Measurements from ENCODE around the gene ARHGEF40.
A peak's percentile ranks its signal among the peaks of the same experiment; 100 is the strongest.

The ARHGEF40 gene

DNA sequence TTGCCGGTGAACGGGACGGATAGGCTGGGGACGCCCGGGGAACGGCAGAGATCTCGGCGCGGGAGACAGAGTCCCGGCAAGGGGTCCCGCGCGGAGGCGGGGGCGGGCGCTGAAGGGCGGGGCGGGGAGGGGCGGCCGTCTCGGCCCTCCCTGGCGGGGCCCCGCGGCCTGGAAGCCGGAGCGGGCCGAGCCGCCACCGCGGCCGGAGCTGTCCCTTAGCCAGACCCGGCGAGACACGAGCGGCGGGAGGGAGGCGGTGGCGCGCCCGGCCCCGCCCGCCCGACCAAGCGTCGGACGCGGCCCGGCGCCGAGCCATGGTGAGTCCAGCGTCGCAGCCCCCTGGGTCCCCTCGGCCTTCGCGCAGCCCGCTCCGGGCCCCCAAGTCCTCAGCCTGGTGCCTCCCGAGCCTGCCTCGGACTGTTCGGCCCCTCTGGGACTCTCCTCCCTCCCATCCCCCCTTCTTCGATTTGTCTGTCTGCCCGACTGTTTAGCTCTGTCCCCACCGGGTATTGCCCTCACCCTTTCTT lies at the start of gene ARHGEF40:
Gene ARHGEF40, plus strand, starts transcription at position 222 of the 527 bp plus-strand sequence. Its CDS starts 93 bp downstream, at position 315.
- peak; percentile 28 for DNase-seq

DNA sequence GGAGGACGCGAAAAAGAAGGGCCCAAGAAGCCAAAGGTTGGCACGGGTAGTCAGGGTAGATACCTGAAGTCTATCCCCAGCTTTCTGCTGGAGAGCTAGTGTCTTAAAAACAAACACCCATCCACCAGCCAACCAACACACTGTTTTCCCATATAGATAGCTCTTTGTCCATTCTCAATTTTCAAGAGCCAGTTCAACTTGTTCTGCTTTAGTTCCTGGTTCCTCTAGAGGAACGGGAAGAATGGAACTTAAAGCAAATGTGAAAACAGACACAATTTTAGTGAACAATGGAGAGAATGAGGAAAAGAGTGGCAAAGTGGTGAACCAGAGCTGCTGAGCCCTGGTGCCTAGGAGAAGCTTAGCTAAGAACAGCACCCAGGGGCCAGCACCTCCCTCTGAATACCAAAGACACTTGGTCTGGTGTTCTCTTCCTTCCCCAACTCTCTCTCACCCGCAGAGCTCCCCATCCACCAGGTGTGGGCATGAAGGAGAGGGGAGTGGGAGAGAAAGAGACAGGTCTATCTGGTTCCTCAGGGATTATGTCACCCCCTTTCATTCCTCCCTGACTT lies 49.0 kb upstream of the ARHGEF40 start:
- no peak for DNase-seq

DNA sequence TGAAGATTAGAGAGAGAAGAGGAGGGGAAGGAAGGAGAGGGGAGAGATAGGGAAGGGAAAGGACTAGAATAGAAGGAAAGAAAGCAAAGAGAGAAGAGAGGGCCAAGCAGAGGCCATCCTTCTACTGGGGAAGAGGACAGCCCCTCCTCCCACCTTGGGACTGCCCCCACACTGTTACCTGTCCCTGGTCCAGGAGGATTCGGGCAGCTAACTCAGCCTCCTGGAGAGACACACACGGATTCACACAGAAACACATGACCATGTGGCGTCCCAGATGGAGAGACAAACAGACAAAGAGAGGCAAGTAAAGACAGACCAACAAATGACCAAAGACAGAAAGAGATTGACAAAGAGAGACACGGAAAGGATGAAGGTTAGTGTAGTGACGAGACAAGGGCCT lies 47.4 kb upstream of the ARHGEF40 start:
- no peak for DNase-seq

DNA sequence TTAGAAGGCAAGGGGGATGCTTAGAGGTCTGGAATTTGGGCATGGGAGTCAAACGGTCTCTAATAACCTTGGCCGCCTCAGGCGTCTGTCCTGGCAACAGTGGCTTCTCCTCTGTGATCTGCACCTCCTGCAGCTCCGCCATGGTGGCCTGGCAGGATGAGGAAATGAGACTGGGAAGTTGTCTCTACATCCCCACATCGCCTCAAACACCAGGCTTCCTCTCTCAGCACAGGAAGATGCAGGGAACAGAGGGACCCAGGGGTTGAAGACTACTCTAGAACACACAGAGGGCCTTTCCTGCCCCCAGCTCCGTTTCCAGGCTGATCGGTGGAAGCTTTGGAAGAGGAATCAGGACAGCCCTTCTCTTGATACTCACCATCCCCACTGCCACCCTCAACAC lies 46.9 kb upstream of the ARHGEF40 start:
- DNase-seq = no peak

DNA sequence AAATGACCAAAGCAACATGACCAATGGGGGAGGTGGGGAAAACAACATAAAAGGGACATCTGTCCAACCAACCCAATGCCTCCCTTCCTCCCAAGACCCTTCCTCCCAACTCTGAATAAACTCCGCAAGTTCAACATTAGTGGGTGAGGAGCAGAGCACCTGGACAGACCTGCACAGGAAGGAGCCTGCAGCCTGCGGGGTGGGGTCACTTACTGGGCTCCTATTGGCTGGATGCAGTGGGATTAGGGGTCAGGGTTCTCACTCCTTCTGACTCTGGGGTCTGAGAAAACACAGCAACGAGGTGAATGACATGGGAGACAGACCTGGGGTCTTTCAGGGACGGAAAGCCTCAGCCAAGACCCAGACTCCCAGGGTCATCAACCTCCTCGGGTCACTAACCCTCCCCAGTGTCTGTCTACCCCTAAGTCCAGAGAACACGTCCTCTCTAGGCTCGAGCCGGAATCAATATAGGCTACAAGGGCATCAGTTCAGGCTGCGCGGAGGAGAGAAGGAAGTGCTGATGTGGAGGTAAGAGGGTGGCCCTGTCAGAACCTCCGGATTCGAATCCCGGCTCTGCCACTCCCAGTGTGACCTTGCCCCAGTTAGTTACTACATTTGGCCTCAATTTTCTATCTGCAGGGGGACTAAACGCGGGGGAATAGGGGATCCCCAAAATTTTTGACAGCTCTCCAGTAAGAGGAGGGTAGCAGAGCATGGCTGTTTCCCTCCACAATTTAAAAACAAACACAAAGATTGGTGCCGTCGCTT lies 46.1 kb upstream of the ARHGEF40 start:
- no peak for DNase-seq

DNA sequence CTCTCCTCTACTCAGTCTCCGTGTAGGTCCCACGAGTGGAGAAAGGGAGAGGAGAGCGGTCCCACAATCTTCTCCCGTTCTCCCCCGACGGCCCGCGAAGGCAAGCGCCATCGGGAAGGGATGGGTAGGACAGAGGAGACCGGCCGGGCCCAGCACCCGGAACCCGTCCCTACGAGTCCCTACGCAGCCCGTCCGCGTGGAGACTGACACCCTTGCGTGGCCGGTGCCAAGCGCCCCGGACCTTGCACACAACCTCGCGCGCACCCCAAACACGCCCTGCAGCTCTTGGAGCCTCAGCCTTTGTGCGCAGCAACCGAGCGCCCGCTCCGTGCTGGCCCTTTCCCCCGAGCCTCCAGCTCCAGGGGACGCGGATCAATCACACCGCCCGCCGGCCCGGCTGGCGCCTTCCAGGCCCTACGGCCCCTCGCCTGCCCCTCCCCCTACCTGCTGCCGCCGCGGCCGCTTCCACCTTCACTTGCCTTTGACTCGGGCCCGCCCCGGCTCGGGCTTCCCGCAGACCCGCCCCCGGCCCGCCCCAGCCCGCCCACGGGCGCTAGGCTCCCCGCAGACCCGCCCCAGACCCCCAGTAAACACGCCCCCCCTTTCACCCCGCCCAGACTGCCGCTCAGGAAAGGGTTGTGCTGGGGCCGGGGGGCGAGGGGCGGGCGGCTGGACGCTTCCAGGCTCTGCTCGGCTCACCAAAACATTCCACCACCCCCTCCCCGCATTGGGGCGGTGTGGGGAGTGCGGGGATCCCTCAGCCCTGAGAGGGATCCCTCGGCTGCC lies 45.3 kb upstream of the ARHGEF40 start, which contains the start of gene NDRG2:
Gene NDRG2, minus strand, starts transcription at position 477 of the 786 bp plus-strand sequence. CDS start 1,746 bp downstream, outside the sequence.
- peak; percentile 8 for DNase-seq

DNA sequence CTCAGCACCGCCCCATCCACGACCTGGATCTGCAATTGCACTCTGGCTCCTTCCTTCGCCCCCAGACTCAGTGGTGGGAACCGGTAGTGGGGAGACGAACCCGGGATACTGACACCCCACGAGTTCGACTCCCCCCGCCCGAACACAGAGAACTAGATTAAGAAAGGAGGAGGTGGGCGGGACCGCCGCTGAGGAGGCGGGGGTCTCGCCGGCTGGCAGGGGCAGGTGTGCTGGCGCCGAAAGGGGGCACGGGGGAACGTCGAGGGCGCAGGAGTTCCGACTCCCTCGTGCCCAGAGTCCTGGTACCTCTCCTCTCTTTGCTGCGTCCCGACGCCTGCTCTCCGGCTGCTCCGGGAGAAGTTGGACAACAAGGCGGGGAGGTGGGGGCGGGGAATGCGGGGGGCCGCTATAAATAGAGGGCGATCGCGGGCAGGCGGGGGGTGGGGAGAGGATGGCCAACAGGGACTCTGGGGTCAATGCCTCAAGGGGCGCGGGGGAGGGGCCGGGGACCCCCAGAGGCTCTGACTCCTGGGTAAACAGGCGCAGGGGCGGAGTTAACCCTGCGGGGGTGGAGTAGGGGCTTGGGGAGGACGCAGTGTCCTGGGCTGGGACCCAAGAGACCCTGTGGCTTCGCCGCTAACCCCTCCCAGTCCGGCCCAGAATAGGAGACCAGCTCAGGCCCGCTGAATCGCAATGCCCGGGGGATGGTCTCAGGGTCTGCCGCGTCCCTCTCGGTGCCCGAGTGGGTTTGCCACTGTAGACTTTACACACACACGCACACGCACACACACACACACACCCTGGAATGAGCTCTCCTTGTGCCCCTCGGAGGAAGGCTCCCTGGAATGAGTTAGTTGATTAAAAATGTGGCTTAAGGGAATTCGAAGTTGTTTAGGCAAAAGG lies 44.5 kb upstream of the ARHGEF40 start:
- no peak for DNase-seq

DNA sequence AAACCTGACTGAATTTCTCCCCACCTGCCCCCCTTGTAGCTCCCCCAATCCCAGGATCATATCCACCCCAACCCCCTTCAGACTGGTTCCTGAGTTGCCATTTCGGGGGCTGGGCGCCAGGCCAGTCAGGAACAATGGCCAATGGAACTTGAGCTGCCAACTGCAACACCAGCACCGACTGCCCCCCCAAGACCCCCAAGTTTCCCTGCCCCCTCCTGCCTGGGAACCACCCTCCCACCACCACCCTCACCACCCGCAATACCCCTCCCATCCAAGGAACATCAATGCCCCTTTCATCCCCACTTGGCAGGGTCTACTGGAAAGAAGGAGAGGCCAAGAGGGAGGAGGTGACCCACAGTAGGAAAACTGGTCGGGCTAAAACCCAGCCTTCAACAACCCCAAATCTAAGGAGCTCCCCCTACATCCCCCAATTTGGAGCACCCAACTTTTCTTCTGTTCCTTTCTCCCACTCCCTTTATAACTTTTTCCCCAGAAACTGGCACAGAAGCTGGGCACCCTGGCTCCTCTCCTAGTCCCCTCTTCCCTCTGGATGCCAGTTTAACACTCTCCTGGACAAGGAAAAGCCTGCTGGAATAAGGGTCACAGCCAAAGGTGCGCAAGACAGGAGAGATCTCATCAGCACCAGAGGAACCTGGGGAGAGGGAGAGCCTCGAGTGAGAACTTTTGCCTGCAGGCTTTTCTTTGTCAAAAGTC lies 43.7 kb upstream of the ARHGEF40 start:
- no peak for DNase-seq

DNA sequence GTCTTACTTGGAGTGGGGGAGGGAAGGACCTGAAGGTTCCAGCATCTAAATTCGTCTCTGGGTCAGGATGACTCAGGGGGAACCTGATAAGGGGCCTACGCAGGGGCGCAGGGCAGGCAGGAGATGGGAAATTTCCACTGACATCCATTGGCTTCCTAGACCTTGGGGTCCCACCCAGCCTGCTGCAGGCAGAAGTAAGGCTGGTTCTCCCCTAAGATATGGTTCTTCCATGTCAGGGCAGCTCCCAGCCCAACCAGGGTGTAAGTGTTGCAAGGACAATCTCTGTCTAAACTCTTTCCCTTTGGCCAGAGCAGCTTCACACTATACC lies 43.2 kb upstream of the ARHGEF40 start:
- no peak for DNase-seq

DNA sequence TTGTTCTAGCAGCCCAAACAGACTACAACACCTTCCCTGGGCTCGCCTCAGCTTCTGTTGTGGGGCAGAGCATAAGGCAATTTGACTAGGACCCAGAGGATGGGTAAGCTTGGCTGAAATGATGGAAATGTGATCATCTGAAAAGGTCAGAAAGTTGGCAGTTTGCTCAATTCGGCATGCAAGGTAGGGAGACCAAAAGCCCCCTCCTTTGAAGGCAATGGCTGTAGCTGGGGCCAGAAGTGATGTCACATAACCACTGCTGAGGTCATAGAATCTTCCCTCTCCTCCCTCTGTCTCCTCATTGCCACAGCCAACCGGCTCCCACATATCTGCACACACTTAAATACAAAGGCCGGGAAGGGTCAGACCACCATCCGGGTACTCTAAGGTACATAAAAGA lies 40.2 kb upstream of the ARHGEF40 start, which contains the start of gene TPPP2:
Gene TPPP2, plus strand, starts transcription at position 301 of the 400 bp plus-strand sequence. CDS start 365 bp downstream, outside the sequence.
- DNase-seq = no peak

DNA sequence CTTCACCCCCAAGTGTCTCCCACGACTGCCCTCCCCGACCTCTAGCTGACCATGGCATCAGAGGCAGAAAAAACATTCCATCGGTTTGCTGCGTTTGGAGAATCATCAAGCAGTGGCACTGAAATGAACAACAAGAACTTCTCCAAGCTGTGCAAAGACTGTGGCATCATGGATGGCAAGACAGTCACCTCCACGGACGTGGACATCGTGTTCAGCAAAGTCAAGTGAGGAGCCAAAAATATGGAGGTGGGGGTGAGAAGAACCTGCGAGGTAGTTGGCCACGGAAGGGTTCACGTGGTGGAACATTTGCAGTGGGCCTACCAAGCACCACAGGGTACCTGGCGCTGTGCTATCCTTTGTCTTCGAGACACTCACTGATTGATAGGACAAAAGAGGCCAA lies 39.6 kb upstream of the ARHGEF40 start:
- no peak for DNase-seq

DNA sequence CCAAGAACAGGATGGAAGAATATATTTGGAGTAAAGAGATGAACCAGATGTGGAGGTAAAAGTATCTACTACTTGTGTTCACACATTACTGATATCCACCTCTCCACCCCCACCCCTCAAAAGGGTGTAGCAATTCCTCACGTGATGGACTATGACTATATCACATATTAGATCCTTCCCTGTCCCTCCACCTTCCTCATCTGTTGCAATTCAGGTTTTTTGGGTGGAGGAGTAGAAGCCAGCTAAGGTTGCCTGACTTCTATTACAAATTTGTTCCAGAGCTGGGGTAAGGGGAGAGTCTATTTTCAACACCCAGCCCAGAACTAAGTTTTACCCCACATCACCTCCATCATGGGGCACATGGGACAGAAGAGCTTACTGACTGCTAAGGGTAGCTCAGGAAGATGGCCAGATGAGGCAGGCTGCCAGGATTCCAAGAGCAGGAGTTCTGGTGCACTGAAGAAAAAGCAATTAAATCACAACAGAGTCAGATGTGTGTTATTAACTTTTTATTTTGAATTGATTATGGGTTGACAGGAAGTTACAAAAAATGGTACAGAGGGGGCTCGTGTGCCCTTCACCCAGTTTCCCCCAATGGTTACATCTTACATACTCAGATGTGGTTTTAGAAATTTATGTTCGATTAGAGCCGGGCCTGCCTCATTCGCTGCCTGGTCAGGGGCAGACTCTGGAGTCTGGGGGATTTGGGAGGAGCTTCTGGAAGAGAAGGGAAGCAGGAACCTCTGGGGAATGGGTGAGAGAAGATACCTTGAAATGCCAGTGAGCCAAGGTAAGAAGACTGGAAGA lies 37.6 kb upstream of the ARHGEF40 start:
- DNase-seq = no peak

DNA sequence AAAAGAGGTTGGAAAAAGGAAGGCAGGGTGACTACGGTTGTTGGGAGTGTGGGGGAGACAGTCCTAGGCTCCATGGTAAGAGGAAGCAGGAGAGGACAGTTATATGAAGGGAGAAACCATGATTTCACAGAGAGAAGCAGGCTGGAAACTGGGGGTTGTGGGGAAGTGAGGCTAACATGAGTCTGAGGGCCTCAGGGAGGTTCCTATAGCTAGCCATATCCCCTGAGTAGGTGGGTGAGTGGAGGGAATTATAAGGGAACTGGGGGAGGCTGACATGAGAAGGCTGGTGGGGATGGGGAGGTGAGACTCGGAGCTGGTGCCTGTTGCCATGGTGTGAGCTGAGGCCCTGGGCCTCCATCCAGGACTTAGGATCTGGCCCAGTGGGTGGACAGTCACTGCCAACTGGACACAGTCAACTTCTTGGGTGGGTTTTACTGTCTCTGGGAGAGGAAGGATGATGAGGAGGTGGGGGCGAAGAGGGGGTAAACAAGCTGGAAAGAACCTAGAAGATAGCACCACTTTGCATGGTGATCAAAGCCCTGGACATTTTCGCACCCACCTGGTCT lies 36.9 kb upstream of the ARHGEF40 start:
- no peak for DNase-seq

DNA sequence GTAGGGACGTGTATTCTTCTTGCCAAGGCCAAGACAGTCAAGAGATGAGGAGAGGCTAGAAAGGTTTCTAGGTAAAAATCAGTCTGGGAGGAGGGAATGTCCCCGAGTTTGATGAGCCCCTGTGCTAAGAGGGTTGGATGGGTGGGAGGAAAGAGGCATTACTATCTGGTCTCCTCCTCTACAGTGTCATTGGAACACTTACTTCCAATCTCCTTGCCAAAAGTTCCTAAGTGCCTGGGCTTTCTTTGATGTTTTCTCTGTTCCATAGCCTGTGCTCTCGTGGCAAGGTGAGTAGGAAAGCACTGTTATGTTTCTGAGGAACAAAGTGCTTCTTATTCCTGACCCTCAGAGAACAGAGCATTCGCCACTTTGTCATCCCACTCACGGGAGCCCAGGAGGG lies 35.4 kb upstream of the ARHGEF40 start, which contains the start of gene RNASE13:
Gene RNASE13, minus strand, starts transcription at position 101 of the 400 bp plus-strand sequence. CDS start 519 bp downstream, outside the sequence.
- DNase-seq = no peak

DNA sequence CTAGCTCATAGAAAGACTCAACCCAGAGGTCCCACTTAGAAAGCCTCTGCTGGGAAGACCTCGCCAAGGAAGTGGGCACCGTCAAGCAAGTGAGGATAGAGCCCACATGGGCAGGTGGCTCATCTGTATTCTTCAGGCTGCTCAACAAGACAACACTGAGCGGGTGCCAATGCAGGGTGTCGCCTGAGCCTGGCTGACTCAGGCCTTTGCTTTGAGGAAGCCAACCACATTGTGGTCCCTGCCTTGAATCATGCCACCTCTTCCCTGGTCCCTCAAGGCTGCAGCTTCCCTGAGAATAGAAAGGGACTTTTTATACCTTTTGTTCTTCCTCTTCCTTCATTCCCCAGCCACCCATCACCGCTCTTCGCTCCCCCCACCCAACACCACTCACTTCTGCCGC lies 33.4 kb upstream of the ARHGEF40 start:
- no peak for DNase-seq

DNA sequence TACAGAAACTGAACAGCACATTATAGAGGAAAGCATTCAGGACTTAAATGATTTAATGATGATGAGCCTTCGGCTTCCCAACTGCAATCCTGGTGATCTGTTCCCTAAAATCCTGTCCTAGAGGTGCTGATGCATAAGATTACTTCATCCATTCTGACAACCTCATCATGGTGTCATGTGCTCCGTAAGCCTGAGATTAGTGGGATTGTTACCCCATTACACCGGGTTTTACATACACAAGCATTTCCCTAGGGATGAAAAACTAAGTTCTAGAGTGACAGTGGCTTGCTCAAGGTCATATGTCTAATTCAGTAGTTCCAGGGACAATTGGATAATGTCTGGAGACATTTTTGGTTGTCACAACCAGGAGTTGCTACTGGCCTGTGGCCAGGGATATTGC lies 32.9 kb upstream of the ARHGEF40 start:
- DNase-seq = no peak

DNA sequence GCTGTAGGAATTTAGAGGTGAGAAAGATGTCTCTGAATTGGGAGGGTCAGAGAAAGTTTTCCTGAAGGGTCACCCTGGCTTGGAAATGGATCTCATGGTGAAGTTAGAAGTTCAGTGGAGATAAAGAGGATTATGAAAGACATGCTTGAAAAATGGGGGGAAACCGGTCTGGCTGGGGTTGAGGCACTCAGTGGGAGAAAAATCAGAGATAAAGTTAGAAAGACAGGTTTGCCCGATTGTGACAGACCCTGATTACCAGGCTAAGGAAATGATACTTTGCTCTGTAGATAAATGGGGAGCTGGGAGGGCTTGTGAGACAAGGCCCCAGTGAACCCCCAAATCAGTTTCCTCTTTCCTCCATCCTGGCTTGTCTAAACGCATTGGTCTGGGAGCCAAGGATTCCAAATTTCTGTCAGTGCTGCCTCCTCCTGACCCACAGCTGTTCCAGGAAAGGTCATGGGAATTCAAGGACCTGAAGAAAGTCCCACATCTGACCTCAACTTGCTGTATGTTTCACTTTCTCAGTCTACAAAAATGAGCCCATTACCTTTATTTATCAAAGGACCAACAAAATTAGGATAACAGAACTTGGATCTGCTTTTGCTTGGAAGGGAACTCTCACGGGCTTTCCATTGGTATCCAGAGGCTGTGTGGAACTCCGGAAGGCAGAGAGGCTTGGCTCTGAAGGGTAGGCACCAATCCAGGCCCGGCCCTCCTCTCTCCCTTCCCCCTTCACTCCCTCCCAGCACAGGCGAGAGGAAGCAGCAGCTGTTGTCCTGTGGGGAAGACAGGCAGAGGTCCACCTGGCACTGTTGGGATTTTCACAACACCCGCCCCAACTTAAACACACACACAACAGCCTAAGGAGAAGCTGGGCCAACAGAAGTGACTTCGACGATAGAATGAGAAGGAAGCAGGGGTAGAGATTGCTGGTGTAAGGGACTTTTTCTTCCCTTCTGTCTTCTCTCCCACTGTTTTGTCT lies 31.4 kb upstream of the ARHGEF40 start:
- peak; percentile 10 for DNase-seq

DNA sequence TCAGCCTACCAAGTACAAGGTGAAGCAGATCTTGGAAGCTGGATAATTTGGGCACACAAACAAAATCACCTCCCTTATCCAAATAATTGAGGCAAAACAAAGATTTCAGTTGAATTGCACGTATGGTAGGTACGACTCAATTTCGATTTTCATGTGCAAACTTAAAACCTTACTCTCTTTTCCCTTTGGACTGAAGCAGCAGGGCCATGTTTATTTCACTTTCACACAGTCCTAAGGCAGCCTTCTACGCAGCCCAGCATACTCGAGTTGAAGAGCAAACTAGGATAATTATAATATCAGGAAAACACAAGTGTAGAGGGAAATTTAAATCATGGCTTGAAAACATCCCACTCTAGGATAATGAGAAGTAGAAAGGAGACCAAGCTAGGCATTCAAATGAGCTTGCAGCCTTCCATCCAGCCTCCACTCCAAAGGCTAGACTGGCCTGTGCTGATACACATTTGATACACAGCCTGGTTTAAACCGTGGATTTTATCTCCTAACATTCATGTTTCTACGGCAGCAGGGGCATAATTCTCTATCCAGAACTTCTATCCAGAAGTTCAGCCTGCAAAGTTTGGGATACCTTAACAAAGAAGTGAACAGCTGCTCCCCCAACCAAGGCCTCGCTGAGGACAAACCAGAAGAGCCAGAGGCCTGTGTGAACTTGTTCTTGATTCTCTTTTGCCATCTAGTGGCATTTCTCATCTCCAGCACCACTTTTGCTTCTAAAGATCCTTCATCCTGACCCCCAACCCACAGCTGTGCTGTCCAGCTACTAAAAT lies 30.3 kb upstream of the ARHGEF40 start:
- peak; percentile 5 for DNase-seq

Measured in NCI-H510A treated with DMSO at 0.1 percent for 48 hours (cell line).